Hepatocyte (in vitro differentiated cells): ENCODE measurements around the gene SETBP1.

Source experiments
- CTCF ChIP-seq: fragments of 200-600 bp; sonication (generic); IDR thresholded peaks from 2 replicates; pipeline ENCODE4 v1.5.1; 2016; ENCODE audit warnings: antibody characterized with exemption, mild to moderate bottlenecking; ENCODE audit not compliant: poor library complexity
- EZH2 ChIP-seq: fragments of 200-600 bp; sonication (generic); IDR thresholded peaks from 2 replicates; pipeline ENCODE4 v1.6.1; 2016; ENCODE audit warnings: antibody characterized with exemption, mild to moderate bottlenecking, borderline replicate concordance

- TF ChIP-seq CTCF (no peak), EZH2 (no peak)
These were observed 219.1 kb downstream of the SETBP1 start for GRCh38 chr18:44899832-44900231.
